DND-41 (cell line): ENCODE measurements around the gene LLGL2.

Experiments used
- ATAC-seq: fragments of 200-7000 bp; cut with Tn5 transposase; 3 replicates; pipeline ENCODE4 v1.9.1; 2021; ENCODE audit warnings: low read depth; ENCODE audit not compliant: insufficient read depth
- DNase-seq: peaks from one replicate; pipeline ENCODE4 v3.0.0-alpha.2; 2020
- H2AFZ ChIP-seq: 2 replicates; pipeline ENCODE4 v1.6.0; 2012; ENCODE audit warnings: low read depth, low read length
- H3K27ac ChIP-seq: 2 replicates; pipeline ENCODE4 v1.5.1; 2012; ENCODE audit warnings: low read length, inconsistent platforms
- H3K27me3 ChIP-seq: fragments of 200-600 bp; sonication (generic); 2 replicates; pipeline ENCODE4 v1.6.0; 2012; ENCODE audit warnings: low read length, mild to moderate bottlenecking, inconsistent platforms; ENCODE audit not compliant: insufficient read depth, poor library complexity
- H3K36me3 ChIP-seq: 2 replicates; pipeline ENCODE4 v1.5.1; 2012; ENCODE audit warnings: low read length, inconsistent platforms; ENCODE audit not compliant: insufficient read depth
- H3K4me1 ChIP-seq: 2 replicates; pipeline ENCODE4 v1.5.1; 2012; ENCODE audit warnings: mild to moderate bottlenecking, low read length; ENCODE audit not compliant: insufficient read depth
- H3K4me2 ChIP-seq: 2 replicates; pipeline ENCODE4 v1.6.0; 2012; ENCODE audit warnings: mild to moderate bottlenecking, moderate library complexity, low read length, inconsistent platforms; ENCODE audit not compliant: insufficient read depth
- H3K4me3 ChIP-seq, 2 experiments: fragments of 200-600 bp in 1 of 2; shearing (Covaris generic) in 1 of 2; 2 replicates each; pipeline ENCODE4 v1.5.1; 2012 to 2016; ENCODE audit warnings: inconsistent platforms in 2 of 2, low read length in 2 of 2, mild to moderate bottlenecking in 2 of 2, low read depth in 1 of 2, moderate library complexity in 1 of 2
- H3K79me2 ChIP-seq: 2 replicates; pipeline ENCODE4 v1.6.0; 2012; ENCODE audit warnings: low read length, inconsistent platforms; ENCODE audit not compliant: insufficient read depth
- H3K9ac ChIP-seq: 2 replicates; pipeline ENCODE4 v1.6.0; 2012; ENCODE audit warnings: low read depth, mild to moderate bottlenecking, inconsistent platforms, low read length, moderate library complexity
- H3K9me3 ChIP-seq: 2 replicates; pipeline ENCODE4 v1.5.1; 2012; ENCODE audit warnings: low read length, moderate library complexity, mild to moderate bottlenecking, inconsistent platforms; ENCODE audit not compliant: insufficient read depth, severe bottlenecking
- H4K20me1 ChIP-seq: 2 replicates; pipeline ENCODE4 v1.6.0; 2012; ENCODE audit warnings: low read length; ENCODE audit not compliant: insufficient read depth
- EZH2 ChIP-seq: IDR thresholded peaks from 3 replicates; pipeline ENCODE4 v1.6.1; 2012; ENCODE audit warnings: borderline replicate concordance, low read depth, mild to moderate bottlenecking, moderate library complexity, low read length, inconsistent platforms; ENCODE audit not compliant: severe bottlenecking
- TF ChIP-seq, protein P1 (sequence below): IDR thresholded peaks from 2 replicates; pipeline ENCODE4 v1.5.1; 2012; ENCODE audit warnings: borderline replicate concordance, low read length, moderate library complexity, mild to moderate bottlenecking; ENCODE audit not compliant: poor library complexity, severe bottlenecking; ENCODE audit errors: extremely low read depth

LLGL2 gene

DNA sequence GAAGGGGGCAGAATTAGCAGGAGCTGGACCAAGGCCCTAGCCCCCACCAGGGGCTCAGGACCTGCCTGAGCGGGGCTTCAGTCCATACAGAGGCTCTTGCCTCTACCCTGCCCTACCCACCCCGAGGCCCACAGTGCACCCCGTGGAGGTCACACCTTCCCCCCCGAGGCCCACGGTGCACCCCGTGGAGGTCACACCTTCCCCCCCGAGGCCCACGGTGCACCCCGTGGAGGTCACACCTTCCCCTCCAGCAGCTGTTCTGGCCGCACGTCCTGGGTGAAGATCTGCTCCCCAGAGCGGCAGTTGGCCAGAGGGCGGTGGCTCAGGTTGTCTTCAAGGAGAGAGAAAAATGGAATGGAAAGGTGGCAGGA is 21.5 kb upstream of the LLGL2 start:
- Histone ChIP-seq H3K36me3 (peaks cover 75% of the 10 kb centered on the region), H3K27ac (no peak overlapping the region)
- TF ChIP-seq, protein P1, sequence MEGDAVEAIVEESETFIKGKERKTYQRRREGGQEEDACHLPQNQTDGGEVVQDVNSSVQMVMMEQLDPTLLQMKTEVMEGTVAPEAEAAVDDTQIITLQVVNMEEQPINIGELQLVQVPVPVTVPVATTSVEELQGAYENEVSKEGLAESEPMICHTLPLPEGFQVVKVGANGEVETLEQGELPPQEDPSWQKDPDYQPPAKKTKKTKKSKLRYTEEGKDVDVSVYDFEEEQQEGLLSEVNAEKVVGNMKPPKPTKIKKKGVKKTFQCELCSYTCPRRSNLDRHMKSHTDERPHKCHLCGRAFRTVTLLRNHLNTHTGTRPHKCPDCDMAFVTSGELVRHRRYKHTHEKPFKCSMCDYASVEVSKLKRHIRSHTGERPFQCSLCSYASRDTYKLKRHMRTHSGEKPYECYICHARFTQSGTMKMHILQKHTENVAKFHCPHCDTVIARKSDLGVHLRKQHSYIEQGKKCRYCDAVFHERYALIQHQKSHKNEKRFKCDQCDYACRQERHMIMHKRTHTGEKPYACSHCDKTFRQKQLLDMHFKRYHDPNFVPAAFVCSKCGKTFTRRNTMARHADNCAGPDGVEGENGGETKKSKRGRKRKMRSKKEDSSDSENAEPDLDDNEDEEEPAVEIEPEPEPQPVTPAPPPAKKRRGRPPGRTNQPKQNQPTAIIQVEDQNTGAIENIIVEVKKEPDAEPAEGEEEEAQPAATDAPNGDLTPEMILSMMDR, result no peak
- TF ChIP-seq EZH2, result no peak

GRCh38 chr17:75504347-75505151 is 20.9 kb upstream of the LLGL2 start:
- Histone ChIP-seq H3K9ac (no peak overlapping the region), H3K27me3 (no peaks in the 10 kb centered on the region), H3K4me3 (no peak overlapping the region), H3K4me1 (no peaks in the 10 kb centered on the region), H2AFZ (no peak overlapping the region), H4K20me1 (peaks cover 19% of the 10 kb centered on the region), H3K36me3 (peaks cover 73% of the 10 kb centered on the region), H3K9me3 (no peaks in the 10 kb centered on the region), H3K4me2 (no peak overlapping the region), H3K79me2 (0 out of 2 replicates have a peak, but pooled peaks cover 2% of the 10 kb centered on the region), H3K27ac (no peak overlapping the region)
- no peak for TF ChIP-seq EZH2
- TF ChIP-seq, protein P1, result peak; percentile 66
- DNase-seq (no peak), ATAC-seq (0 out of 3 replicates have a peak, but pooled peaks have one; percentile 18)

More for the DNA sequence above, 21.5 kb upstream of the LLGL2 start:
- no peak overlapping the region for H2AFZ ChIP-seq
- no peak for ATAC-seq
- no peaks in the 10 kb centered on the region for H3K27me3 ChIP-seq
- peaks cover 19% of the 10 kb centered on the region for H4K20me1 ChIP-seq
- no peak for DNase-seq
- H3K4me3 ChIP-seq, result no peak overlapping the region
- no peaks in the 10 kb centered on the region for H3K79me2 ChIP-seq
- H3K9me3 ChIP-seq, result no peaks in the 10 kb centered on the region
- no peaks in the 10 kb centered on the region for H3K4me1 ChIP-seq
- H3K9ac ChIP-seq, result no peak overlapping the region
- H3K4me2 ChIP-seq, result no peak overlapping the region

- H4K20me1 ChIP-seq, result peaks cover 24% of the 10 kb centered on the region
These were observed 20.4 kb upstream of the LLGL2 start for GRCh38 chr17:75505152-75505409.

More at GRCh38 chr17:75505152-75505409, 20.4 kb upstream of the LLGL2 start:
- Histone ChIP-seq H3K9me3 (no peaks in the 10 kb centered on the region), H3K27ac (no peak overlapping the region), H3K36me3 (peaks cover 72% of the 10 kb centered on the region), H3K4me2 (no peak overlapping the region), H3K79me2 (0 out of 2 replicates have a peak, but pooled peaks cover 2% of the 10 kb centered on the region), H2AFZ (no peak overlapping the region), H3K4me3 (no peak overlapping the region), H3K9ac (no peak overlapping the region), H3K27me3 (no peaks in the 10 kb centered on the region), H3K4me1 (0 out of 2 replicates have a peak, but pooled peaks cover under 1% of the 10 kb centered on the region)
- no peak for DNase-seq
- TF ChIP-seq, protein P1, result no peak
- no peak for TF ChIP-seq EZH2
- ATAC-seq, result no peak
